HepG2 (cell line): Measurements from ENCODE around the gene SPDYE4. TPM values are rescaled to one million over a fixed set of nuclear protein-coding genes. Genes with fewer than 3 reads are reported as not detected.

Experiments
- MTF1 ChIP-seq: sonication (generic); formaldehyde crosslinking; IDR thresholded peaks from 2 replicates; pipeline ENCODE4 v1.5.0; 2020; ENCODE audit warnings: missing genetic modification reagents
- SSRP1 ChIP-seq: IDR thresholded peaks from 2 replicates; pipeline ENCODE4 v1.6.1; 2016; ENCODE audit warnings: control low read depth
- polyA plus RNA-seq, 8 experiments: library from polyadenylated mRNA; depleted of rRNA in 3 of 8; stranded (reverse) in 7 of 8; unstranded in 1 of 8; fragments of >200 nt; fragmentation: Illumina TruSeq in 4 of 8; extraction: Trizol in 4 of 8; gene quantifications; 2 replicates each; pipeline versions ENCODE4 v1.2.1 to v1.2.3, GENCODE V29; 2011 to 2016; ENCODE audit warnings: low read depth in 4 of 8, missing spikeins in 1 of 8, mixed read lengths in 1 of 8; ENCODE audit not compliant: insufficient read depth in 1 of 8
- total RNA-seq, 5 experiments: library from RNA; depleted of rRNA; stranded (reverse); fragments of >200 nt; fragmentation: Illumina TruSeq; extraction: Trizol; gene quantifications; 2 replicates each; pipeline ENCODE4 v1.2.3, GENCODE V29; 2016; ENCODE audit warnings: low read depth in 1 of 5
- TF ChIP-seq, protein P1 (sequence below): sonication (generic); formaldehyde crosslinking; IDR thresholded peaks from 2 replicates; pipeline ENCODE4 v1.4.0; 2020; ENCODE audit warnings: missing genetic modification reagents
- TF ChIP-seq, protein P2 (sequence below): IDR thresholded peaks from 2 replicates; pipeline ENCODE4 v1.6.1; 2012; ENCODE audit warnings: low read length, improper control_type of control experiment
- TF ChIP-seq, protein P3 (sequence below): sonication (generic); formaldehyde crosslinking; IDR thresholded peaks from 2 replicates; pipeline ENCODE4 v1.5.0; 2020; ENCODE audit warnings: mild to moderate bottlenecking, missing genetic modification reagents

SPDYE4 gene
- total and polyA plus RNA-seq, 2 of the 13 experiments (the other 11 are each of a cell fraction or from before 2014, with no cell fraction given), result not detected

DNA sequence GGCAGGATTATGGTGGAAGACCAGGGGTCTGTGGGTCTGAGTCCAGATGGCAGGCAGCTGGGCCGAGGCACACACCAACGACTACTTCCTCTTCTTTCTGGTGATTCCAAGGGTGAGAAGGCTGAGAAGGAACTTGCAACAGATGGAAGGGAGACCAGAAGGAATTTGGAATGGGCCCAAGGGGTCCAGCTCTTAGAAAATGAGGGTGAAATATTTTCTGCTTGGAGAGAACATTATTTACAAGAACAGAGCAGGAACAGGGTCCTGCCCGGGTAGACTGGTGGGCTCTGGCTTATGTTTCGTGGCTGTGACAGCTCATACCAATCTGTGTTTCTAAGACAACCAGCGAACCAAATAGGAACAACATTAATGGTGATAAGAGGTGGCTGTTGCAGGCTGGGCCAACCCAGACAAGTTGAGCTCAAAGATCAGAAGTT, 50.3 kb downstream of the SPDYE4 start (continued):
- TF ChIP-seq, protein P1, sequence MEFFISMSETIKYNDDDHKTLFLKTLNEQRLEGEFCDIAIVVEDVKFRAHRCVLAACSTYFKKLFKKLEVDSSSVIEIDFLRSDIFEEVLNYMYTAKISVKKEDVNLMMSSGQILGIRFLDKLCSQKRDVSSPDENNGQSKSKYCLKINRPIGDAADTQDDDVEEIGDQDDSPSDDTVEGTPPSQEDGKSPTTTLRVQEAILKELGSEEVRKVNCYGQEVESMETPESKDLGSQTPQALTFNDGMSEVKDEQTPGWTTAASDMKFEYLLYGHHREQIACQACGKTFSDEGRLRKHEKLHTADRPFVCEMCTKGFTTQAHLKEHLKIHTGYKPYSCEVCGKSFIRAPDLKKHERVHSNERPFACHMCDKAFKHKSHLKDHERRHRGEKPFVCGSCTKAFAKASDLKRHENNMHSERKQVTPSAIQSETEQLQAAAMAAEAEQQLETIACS (CRISPR knock-in tag), result no peak
- TF ChIP-seq, protein P2, sequence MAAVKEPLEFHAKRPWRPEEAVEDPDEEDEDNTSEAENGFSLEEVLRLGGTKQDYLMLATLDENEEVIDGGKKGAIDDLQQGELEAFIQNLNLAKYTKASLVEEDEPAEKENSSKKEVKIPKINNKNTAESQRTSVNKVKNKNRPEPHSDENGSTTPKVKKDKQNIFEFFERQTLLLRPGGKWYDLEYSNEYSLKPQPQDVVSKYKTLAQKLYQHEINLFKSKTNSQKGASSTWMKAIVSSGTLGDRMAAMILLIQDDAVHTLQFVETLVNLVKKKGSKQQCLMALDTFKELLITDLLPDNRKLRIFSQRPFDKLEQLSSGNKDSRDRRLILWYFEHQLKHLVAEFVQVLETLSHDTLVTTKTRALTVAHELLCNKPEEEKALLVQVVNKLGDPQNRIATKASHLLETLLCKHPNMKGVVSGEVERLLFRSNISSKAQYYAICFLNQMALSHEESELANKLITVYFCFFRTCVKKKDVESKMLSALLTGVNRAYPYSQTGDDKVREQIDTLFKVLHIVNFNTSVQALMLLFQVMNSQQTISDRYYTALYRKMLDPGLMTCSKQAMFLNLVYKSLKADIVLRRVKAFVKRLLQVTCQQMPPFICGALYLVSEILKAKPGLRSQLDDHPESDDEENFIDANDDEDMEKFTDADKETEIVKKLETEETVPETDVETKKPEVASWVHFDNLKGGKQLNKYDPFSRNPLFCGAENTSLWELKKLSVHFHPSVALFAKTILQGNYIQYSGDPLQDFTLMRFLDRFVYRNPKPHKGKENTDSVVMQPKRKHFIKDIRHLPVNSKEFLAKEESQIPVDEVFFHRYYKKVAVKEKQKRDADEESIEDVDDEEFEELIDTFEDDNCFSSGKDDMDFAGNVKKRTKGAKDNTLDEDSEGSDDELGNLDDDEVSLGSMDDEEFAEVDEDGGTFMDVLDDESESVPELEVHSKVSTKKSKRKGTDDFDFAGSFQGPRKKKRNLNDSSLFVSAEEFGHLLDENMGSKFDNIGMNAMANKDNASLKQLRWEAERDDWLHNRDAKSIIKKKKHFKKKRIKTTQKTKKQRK, result no peak
- TF ChIP-seq, protein P3, sequence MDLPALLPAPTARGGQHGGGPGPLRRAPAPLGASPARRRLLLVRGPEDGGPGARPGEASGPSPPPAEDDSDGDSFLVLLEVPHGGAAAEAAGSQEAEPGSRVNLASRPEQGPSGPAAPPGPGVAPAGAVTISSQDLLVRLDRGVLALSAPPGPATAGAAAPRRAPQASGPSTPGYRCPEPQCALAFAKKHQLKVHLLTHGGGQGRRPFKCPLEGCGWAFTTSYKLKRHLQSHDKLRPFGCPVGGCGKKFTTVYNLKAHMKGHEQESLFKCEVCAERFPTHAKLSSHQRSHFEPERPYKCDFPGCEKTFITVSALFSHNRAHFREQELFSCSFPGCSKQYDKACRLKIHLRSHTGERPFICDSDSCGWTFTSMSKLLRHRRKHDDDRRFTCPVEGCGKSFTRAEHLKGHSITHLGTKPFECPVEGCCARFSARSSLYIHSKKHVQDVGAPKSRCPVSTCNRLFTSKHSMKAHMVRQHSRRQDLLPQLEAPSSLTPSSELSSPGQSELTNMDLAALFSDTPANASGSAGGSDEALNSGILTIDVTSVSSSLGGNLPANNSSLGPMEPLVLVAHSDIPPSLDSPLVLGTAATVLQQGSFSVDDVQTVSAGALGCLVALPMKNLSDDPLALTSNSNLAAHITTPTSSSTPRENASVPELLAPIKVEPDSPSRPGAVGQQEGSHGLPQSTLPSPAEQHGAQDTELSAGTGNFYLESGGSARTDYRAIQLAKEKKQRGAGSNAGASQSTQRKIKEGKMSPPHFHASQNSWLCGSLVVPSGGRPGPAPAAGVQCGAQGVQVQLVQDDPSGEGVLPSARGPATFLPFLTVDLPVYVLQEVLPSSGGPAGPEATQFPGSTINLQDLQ (CRISPR knock-in tag), result no peak
- TF ChIP-seq SSRP1, result no peak
- no peak for TF ChIP-seq MTF1 (CRISPR knock-in tag)
